CD1c-positive myeloid dendritic cell (primary cell): ENCODE results near the gene UTS2B.

ENCODE experiments used
- DNase-seq: peaks from one replicate; pipeline ENCODE4 v3.0.0-alpha.2; 2016; ENCODE audit errors: extremely low spot score

The UTS2B gene

DNA sequence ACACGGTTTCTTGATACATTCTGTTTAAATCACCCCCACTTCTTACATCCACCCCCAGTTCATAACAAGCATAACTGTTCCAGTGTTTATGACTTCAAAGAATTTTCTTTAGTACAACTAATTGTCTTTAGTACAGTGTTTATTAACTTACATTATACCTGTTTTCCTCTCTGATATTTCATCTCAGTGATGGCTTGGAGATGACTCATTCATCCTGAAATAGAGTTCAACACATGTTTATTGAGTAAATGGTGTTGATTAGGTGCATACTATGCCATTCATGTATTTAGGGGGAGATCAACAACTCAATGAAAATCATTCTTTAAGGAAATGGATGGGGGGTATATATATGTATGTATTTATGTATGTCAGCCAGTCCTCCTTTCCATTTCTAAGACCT lies 21.7 kb upstream of the UTS2B start:
- DNase-seq: no peak

DNA sequence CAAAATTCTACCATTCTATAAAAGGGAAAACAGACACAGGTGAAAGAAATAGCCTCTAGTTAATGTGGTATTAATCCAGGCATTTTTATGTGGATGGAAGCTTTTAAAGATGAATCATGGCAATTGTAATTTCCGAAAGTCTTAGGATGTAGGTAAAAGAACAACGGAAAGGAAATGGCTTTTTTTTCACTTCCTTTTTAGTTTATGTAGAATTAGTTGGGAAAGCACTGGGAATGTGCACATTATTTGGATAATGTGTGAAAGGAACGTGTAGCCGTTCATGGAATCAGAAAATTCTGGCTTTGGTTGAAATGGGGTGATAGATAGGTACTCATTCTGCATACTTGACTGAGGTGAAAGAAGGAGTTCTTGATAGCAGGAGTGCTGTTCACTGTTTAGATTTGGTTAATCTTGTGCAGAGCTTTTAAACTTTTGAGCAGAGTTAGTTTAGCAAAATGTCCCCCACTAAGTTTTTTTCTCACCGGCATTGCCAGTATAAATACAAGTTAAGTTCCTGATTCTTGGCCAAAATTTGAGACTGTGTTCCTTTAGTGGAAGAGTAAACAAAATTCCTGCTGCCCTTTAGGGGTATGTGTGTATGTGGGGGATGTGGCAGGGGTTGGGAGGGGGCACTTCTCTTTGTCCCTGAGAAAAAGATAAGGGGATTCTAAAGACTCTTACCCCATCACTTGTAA lies 20.2 kb upstream of the UTS2B start:
- DNase-seq: no peak

DNA sequence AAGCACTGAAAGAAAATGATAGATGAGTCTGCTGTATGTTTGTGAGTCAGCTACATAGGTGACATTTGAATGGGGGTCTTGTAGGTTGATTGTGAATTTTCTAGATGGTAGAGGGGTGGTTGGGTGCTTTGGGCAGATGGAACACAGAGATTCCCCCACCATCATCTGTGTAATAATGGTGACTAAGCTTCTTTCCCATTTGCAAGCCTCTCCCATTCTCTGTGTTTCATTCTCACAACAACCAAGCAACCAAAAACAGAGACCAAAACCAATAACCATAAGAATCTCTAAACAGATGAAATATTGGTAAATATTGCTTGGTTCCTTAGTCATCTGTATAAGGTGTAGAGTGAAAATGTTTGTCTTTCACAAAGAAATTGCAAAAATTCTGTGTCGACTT lies 17.8 kb upstream of the UTS2B start:
- no peak for DNase-seq

DNA sequence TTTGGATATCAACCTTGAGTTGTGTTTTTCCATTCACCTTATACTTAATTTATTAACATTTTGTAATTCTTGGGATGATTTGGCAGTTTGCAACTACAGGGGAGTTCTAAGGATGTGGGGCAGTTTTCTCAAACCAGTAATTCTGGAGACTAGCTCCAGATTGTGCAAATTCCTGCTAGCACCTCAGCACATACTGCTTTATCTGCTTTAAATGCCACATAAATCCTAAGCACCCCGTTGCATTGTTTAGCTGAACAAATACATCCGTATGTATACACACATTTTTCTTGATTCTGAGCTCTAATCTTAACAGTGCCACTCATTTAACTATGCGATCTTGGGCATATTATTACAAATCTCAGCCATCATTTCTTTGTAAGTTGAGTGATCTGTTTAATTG lies 16.9 kb upstream of the UTS2B start:
- DNase-seq: no peak

DNA sequence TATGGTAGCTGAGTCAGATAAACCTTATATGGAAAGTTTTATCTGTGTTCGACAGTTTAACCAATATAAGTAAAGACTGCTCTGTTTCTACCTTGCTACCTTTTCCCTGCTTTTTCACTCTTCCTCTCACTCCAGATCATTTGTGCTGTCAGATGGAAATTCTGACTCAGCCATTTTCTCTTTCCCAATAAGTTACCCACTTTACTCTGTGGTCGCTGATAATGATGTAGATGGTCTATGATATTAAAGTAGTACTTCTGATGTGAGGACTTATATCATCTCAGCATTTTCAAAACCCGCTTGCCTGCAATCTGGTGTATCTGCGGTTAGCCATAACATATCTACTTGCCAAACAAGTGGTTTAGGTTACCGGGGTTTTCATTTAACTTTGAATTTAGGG lies 15.0 kb upstream of the UTS2B start:
- no peak for DNase-seq

DNA sequence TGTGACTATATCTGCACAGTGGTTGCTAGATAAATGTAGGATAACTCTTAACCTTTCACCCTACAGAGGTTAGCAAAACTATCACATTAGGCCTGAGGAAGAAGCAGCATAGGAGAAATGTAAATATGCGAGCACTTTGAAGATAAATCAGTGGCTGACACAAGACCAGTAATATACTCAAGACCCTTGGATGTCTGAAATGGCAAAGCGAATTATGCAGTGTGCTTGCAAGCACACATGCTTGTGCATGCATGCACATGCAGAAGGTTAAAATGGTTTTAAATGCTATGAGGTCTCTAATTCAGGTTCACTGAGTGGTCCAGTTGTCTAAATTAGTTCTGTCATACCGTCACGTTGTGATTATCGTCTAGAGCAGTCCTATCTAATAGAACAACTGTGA lies 13.6 kb upstream of the UTS2B start:
- DNase-seq: no peak

DNA sequence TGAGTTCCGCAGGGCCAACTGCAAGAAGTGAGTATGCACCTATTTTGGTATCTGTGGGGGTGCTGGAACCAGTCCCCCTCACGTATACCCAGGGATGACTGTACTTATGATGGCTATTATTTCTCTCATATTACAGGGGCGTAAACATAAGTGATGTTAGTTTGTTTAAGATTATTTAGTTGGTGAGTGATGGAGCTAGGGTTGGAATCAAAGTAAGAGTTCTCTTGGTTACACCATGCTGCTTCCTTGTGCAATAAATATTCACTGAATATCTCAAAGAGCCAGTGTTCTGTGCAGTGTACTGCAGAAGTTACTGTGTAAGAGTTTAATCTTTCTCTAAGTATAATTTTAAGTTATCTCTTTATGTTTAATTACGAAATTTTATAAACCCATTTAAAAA lies 12.8 kb upstream of the UTS2B start:
- DNase-seq: no peak

DNA sequence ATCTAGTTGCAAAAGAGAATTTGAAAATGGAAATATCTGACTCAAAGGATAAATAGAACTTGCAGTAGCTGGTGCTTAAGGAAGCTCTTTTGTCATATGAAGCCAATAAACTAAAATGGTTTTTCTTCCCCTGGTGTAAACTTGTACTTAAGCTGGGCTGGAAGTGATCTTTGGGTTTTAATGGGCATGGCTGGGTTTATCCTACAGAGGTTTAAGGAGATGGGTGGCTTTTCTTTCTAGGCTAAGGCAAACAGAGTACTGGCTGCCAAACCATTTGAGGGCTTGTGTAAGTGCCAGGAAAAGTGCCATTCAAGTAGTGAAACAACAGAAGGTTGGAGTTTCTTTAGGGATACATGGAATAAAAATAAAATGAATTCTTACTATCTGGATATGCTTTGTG lies 12.1 kb upstream of the UTS2B start:
- no peak for DNase-seq

DNA sequence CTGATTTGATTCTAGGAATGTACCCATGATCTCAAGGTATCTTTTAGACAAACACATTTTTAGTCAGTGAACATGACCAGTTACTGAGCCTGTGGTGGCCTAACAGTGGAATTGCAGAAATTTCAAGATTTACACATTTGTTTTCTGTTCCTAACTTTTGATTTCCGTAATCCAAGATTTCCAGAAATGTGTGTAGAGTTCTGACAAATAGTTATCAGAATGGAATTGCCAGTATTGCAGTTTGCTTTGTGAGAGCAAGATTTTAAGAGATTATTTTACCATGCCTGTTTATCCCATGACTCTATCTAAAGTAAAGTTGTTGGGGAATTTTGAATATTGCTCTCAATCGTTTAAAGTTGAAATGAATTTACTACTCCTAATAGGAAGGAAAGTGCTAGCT lies 11.7 kb upstream of the UTS2B start:
- no peak for DNase-seq

DNA sequence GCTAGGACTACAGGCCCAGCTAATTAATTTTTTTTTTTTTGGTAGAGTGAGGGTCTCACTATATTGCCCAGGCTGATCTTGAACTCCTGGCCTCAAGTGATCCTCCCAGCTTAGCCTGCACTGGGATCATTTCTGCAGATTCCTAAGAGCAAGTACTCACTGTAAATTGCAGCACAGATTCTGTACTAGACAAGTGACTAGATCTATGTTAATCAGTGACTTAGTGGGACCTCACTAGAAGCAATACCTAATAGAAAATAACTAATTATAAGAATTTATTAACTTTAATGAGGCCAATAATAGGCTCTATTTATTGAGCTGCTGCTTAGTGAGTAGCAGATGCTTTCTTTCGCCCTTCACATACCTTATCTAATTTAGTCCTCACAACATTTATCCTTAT lies 10.6 kb upstream of the UTS2B start:
- DNase-seq: no peak

DNA sequence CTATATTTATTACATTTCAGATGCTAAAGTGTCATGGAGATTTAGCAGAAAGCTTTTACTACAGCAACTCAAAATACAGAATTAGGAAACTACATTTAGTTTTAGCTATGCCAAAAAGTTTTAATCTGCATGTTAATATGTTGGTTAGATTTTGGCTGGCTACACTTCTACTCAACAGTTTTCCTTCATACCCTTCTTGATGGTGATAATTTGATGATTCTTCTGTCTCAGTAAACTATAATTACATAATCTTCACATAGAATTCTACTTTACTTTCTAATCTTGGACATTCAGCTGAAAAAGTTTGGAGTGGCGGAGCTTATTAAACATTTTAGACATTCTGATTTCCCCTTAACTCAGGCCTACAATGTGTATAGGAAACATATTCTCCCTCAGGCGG lies 10.0 kb upstream of the UTS2B start:
- DNase-seq: no peak

DNA sequence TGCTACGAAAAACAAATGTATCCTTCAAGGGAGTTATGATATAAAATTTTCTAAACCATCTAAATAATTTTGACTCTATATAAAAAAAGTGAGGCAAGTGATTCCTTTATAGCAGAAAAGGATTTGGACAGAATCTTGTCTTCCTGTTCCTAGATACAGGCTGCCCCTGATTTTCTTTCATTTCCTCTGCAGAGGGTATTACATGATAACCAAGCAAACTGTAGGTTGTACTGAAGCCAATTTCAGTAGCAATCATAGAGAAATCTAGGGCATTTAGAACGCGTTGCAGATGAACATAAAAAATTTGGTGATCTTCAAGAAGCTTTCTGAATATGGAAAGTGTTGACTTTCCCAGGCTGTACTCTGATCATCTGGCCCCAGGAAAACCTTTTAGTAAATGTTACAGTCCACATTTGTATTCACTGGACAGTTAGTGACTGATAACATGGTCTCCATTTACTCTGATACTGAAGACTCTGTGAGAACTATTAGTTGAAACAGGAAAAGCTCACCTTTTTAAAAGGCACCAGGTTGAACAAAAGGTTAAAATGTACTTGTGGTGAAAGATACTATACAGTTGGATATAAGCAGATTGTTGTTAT lies 9.1 kb upstream of the UTS2B start:
- no peak for DNase-seq

DNA sequence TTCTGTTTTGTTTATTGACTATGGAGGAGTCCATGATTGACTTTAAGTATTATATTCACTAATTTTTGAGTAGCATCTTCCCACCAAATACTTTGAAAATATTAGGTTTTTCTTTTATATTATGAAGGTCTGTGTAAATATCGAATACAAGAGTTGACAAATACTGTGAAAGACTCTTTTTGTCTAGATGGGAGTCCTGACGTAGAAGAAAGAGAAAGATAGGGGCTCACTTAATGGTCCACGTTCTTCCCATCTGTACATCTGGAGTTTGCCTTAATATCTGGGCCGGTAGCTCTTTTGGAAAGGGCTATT lies 7.8 kb upstream of the UTS2B start:
- DNase-seq: no peak

DNA sequence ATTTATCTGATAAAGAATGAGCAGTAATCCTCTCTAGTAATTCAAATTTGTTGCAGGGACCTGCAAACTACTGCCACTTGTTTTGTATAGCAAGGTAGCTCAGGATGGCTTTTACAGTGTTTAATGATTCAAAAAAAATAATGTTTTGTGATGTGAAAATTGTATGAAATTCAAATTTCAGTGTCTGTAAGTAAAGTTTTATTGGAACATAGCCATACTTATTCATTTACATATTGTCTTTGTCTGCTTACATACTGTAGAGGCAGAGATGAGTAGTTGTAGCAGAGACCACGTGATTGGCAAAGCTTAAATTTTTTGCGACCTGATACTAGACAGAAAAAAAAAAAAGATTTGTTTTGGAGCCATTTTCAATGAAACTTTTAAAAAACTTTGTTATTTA lies 6.5 kb upstream of the UTS2B start:
- no peak for DNase-seq

DNA sequence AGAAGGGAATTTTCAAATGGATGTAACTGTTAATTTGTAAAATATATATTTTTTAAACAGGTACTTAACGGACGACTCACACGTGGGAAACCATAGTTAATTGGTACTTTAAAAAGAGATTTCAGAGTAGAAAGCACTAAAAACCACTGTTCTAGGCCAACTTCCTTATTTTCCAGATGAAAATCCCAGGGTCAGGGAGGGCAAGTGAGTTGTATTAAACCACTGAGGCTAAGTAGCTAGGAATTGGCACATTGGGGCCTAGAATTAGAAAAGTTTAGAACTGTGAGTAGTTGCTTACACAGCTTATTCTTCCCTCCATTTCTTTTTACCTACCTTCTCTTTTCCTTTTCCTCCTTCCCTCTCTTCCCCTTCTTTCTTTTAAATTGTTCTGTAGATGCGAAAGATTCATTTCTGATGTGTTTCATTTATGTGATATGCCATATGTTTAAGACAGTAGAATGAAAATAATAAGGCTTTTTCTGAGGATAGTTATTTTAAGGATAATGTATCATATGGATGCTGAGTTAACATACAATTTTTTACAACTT lies 4.1 kb upstream of the UTS2B start:
- DNase-seq: no peak

DNA sequence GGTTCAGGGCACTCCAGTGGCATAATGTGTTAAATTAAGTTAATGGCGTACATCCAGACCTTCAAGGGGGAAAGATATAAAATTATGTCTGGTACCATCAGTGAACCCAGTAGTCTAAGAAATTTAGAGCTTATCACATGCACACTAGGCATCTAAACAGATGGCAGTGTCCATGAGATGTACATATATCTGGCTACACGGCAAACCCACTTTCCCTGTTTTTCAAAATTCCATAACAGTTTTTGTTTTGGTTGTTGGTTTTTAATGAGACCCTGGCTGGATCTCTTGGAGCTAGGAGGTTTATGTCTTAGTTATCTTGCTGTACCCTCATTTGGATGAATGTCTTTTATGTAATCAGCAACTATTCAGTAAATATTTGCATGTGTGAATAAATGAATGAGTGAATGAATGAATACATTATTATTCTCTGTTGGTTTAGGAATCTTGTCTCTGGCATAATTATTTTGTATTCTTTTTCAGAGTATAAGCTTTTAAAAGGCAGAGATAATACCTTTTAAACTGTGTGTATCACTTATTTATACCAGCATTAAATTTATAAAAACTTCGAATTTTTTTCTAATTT lies 3.1 kb upstream of the UTS2B start:
- DNase-seq: no peak

DNA sequence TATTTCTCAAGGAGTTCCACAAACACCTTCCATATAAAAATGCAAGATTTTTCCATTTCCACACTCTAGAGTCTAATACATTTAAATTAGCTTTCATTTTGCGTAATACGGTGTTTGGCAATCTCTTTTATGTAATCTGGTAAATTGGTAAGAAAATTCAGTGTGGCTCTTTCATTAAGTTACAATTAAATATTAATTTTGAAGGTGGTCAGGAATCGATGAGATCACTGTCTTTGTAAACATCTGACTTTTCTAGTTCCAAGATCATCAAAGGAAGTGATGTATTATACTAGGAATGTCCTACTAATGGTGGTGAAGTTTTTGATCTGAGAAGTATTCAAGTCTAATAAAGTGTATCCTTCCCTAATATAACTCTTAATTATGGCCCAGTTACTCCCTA lies 1.1 kb upstream of the UTS2B start:
- no peak for DNase-seq

DNA sequence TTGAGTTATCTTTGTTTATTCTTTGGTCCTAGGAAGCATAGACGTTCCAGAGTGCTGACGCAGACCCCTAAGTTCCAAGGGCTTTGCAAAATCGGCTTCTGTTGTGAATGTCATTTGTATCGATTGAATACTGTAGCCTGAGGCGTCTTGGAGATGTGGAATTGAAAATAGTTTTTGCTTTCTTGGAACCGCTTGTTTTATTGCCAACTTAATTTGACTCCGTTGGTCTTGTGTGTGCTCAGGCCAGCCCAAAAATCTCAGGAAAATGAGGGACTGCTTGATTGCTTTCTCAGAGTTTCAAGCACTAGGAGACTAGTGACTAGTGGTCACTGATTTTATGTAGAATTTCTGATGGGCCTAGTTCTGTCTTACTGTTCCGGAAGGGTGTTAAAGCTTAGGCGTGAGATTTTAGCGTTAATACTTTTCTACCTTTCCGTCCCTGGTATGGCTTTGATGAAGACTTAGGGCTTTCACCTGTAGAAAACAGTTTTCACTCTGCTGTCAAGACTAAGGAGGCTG lies 263 bp upstream of the UTS2B start:
- DNase-seq: no peak

DNA sequence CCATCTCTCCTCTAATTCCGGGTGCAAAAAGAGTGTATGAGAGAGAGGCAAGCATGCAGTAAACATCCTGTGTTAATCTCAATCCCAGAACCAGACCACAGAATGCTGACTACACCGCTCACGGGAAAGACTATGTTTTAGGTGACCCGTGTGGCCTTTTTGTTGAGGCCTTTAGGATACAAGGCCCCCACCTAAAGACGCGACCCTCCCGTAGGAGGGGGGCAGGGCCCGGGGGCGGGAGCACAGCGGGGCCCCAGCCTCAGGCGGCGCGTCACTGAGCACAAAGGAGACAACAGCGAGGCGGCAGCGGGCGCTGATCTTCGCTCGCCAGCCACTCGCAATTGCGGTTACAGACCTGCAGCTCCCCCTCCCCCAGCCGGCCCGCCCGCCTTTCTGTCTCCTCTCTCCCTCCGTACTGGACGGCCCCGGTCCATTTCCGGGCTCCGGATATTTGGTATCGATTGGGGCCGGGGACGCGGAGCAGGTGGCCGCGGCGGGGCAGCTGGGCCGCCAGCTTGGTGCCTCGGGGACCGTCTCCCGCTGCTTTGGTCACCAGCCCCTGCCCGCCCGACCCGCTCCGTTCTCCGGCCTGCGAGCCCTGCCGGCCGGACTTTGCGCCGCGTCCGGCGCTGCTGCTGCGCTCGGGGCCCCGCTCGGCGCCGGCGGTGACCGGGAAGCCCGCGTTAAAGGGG lies 1.2 kb downstream of the UTS2B start, which contains the start of gene CCDC50:
Gene CCDC50 (plus strand): TSS at position 433 of the 692 bp plus-strand sequence. CDS start 281 bp downstream, outside the sequence.
- DNase-seq: peak; percentile 33

DNA sequence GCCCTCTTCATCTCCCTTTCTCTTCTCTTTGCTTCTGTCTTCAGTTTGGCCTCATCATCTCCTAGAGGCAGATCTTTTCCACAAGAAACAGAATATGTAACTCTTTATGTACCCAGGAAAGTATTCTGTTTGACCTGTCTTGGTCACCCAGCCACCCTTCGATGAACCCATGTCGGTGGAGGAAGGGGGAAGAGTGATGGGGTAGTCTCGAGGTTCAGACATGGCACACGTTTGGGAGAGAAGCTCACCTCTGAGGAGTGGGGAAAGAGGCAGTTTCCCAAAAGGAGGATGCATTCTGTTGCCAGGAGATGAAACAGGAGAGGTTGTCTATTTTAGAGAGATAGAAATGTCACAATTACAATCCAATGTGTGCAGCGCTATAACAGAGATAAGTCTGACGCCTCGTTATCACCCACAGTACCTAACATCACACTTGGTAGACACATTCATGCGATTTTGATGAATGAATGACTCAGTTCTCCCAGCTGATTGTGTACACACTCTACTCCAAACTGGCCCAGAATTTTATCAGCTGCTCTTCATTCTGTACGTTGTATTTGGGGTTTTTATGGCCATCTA lies 1.9 kb downstream of the UTS2B start:
- no peak for DNase-seq

DNA sequence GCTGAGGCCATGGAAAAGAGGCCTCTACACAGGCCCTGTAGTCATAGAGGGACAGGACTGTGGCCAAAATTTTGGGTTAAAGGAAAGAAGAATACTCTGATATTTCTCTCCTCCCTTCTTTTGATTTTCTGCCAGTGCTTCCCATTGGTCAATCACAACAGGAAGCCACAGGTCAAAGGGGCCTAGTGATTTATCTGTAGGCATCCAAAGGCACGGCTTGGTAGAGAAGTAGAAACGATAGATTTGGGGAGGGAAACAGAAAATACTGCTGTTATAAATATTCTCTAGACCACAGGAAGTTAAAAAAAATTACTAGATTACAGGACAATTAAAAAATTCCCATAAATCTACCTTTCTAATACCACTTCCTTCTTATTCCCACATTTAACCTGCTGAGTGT lies 2.8 kb downstream of the UTS2B start:
- DNase-seq: no peak

DNA sequence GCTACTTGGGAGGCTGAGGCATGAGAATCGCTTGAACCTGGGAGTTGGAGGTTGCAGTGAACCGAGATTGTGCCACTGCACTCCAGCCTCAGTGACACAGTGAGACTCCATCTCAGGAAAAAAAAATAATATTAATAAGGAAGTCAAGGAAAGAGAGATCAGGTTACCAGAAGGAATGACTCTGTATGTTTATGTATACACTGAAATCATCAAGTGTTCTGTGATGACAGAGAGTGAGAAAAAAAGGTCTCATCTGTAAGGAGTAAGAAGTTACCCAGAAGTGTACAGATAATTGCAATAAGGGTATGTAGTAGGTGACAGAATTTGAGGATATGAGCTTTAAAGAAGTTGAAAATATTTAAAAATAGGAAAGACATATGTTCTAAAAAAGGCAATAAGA lies 5.4 kb downstream of the UTS2B start:
- DNase-seq: no peak
